ENCODE data around the gene ZNF827. TPM values are rescaled to one million over a fixed set of nuclear protein-coding genes. Genes with fewer than 3 reads are reported as not detected.

The ZNF827 gene
- total and polyA plus RNA-seq, 9 of the 15 experiments (the other 6 are each of a cell fraction or from before 2014, with no cell fraction given): 0.07 to 0.40 TPM; not detected in 7

DNA sequence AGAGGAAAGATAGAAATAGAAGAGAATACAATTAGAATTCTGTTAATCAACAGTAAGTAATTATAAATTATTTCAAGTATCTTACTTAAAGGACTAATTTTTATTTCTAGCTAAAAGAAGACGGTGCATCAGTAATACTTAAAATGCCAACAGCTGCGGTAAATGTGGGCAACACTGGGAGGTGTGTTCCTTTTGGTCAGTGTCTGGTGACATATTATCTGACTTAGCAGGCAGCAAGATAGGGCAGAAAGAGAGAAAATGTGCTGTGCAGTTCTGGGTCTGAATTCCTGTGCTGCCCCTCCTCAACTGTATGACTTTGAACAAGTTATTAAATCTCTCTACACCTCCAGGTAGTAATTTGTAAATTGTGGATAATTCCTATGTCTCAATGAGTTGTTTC is 120.6 kb downstream of the ZNF827 start:
- no peak for FAIRE-seq
- TF ChIP-seq, protein P1, sequence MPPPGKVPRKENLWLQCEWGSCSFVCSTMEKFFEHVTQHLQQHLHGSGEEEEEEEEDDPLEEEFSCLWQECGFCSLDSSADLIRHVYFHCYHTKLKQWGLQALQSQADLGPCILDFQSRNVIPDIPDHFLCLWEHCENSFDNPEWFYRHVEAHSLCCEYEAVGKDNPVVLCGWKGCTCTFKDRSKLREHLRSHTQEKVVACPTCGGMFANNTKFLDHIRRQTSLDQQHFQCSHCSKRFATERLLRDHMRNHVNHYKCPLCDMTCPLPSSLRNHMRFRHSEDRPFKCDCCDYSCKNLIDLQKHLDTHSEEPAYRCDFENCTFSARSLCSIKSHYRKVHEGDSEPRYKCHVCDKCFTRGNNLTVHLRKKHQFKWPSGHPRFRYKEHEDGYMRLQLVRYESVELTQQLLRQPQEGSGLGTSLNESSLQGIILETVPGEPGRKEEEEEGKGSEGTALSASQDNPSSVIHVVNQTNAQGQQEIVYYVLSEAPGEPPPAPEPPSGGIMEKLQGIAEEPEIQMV (tag; conservative IDR thresholded peaks at IDR 0.05; ENCODE audit: low read depth): no peak
- TF ChIP-seq ZNF444 (CRISPR knock-in tag; IDR thresholded peaks at IDR 0.05) (no peak), PHTF2 (CRISPR knock-in tag; IDR thresholded peaks at IDR 0.05) (no peak), ZBTB33 (CRISPR knock-in tag; IDR thresholded peaks at IDR 0.05) (no peak), BDP1 (IDR thresholded peaks at IDR 0.05; ENCODE audit: insufficient read depth, insufficient read length) (no peak), SMARCA4 (IDR thresholded peaks at IDR 0.05) (no peak), RBFOX2 (IDR thresholded peaks at IDR 0.05; ENCODE audit: low read depth, low read length) (no peak), SRSF7 (optimal IDR thresholded peaks at IDR 0.05; ENCODE audit: low read depth, low read length) (no peak), MLLT1 (IDR thresholded peaks at IDR 0.05) (no peak), AFF4 (CRISPR knock-in tag; IDR thresholded peaks at IDR 0.05) (no peak)
- TF ChIP-seq, protein P2, sequence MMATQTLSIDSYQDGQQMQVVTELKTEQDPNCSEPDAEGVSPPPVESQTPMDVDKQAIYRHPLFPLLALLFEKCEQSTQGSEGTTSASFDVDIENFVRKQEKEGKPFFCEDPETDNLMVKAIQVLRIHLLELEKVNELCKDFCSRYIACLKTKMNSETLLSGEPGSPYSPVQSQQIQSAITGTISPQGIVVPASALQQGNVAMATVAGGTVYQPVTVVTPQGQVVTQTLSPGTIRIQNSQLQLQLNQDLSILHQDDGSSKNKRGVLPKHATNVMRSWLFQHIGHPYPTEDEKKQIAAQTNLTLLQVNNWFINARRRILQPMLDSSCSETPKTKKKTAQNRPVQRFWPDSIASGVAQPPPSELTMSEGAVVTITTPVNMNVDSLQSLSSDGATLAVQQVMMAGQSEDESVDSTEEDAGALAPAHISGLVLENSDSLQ (IDR thresholded peaks at IDR 0.05): no peak
- TF ChIP-seq, protein P3, sequence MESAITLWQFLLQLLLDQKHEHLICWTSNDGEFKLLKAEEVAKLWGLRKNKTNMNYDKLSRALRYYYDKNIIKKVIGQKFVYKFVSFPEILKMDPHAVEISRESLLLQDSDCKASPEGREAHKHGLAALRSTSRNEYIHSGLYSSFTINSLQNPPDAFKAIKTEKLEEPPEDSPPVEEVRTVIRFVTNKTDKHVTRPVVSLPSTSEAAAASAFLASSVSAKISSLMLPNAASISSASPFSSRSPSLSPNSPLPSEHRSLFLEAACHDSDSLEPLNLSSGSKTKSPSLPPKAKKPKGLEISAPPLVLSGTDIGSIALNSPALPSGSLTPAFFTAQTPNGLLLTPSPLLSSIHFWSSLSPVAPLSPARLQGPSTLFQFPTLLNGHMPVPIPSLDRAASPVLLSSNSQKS (CRISPR knock-in tag; IDR thresholded peaks at IDR 0.05): no peak

More for the DNA sequence above, 120.6 kb downstream of the ZNF827 start:
- H4K20me1 ChIP-seq (replicated peaks; ENCODE audit: control insufficient read depth, insufficient read depth, low read length): no peaks in the 10 kb centered on the region
- intact Hi-C loops (cut with micrococcal nuclease) (no loop called here), in situ Hi-C loops (cut with MboI) (no loop called here)
- H3K9me1 ChIP-seq (ENCODE audit: control insufficient read depth, insufficient read depth, low read length): no peaks in the 10 kb centered on the region
- no peak overlapping the region for H3K4me3 ChIP-seq
- POLR2A ChIA-PET: interaction anchor here (1.2 kb wide), 1 partner anchor 12 kb away, joined by 3 read pairs; no protein-coding TSS in a partner anchor
- DNase-seq (ENCODE audit: extremely low read depth in 1 of 4, low spot score in 3 of 4): no peak
- H3K9ac ChIP-seq (ENCODE audit: insufficient read depth in 1 of 2, low read depth in 2 of 2, low read length in 2 of 2): no peak overlapping the region
- no peaks in the 10 kb centered on the region for H3K79me2 ChIP-seq (ENCODE audit: control insufficient read depth, insufficient read depth, low read length)
- H3K4me2 ChIP-seq (ENCODE audit: insufficient read depth, low read length): no peak overlapping the region
- no peaks in the 10 kb centered on the region for H3K9me3 ChIP-seq (replicated peaks; ENCODE audit: control insufficient read depth, insufficient read depth, low read depth, low read length)
- BruUV-seq (replicated peaks): no TSS peak
- H2AFZ ChIP-seq (ENCODE audit: low read depth, low read length): no peak overlapping the region
- CTCF ChIA-PET (ENCODE audit: low intra/inter-chr PET ratio): no interaction called here
- peaks cover 2 to 6% of the 10 kb centered on the region in 2 experiments; a peak in 3 of 5 replicates for H3K27me3 ChIP-seq (ENCODE audit: control insufficient read depth in 2 of 2, insufficient read depth in 2 of 2, low read length in 2 of 2)
- 0% methylated on average over 2 of the region's 2 CpGs for whole genome bisulfite sequencing (ENCODE audit: insufficient coverage, low coverage, missing lambda C conversion rate)
- H3K27ac ChIP-seq (ENCODE audit: extremely low read depth, low read depth, low read length): no peak overlapping the region
- no peak for ATAC-seq
- H3K4me1 ChIP-seq (replicated peaks in 1 of 2; ENCODE audit: control insufficient read depth in 2 of 2, insufficient read depth in 2 of 2, low read length in 2 of 2): no peaks in the 10 kb centered on the region
- no peaks in the 10 kb centered on the region for H3K36me3 ChIP-seq (ENCODE audit: control insufficient read depth, insufficient read depth, low read length)

All from K562 (cell line).